ENCODE data around the gene CCT2.
"Not testable (repeated sequence)": the region's sequence is repeated elsewhere in the genome, so short reads cannot be mapped to it uniquely, and the experiment has no call there.

GRCh38 chr12:69604275-69604674, 19.0 kb downstream of the CCT2 start:
- TF ChIP-seq CTCF (conservative IDR thresholded peaks at IDR 0.05 in 1 of 2, IDR thresholded peaks at IDR 0.05 in 1 of 2; ENCODE audit: low read depth in 1 of 2, low read length in 2 of 2); EZH2 (IDR thresholded peaks at IDR 0.05; ENCODE audit: low read length, missing control alignments): not testable (repeated sequence)
